MM.1S (cell line): Measurements from ENCODE around the gene APOL4.

Experiments used
- CTCF ChIP-seq: fragments of 300-600 bp; sonication (generic); IDR thresholded peaks from 2 replicates; pipeline ENCODE4 v1.5.1; 2016; ENCODE audit warnings: antibody characterized with exemption, low read length, mixed read lengths
- EZH2 ChIP-seq: fragments of 300-600 bp; sonication (generic); optimal IDR thresholded peaks from 2 replicates; pipeline ENCODE3; 2017; ENCODE audit warnings: low read depth, mild to moderate bottlenecking, antibody characterized with exemption, low read length, mixed read lengths
- EZH2phosphoT487 ChIP-seq: fragments of 300-600 bp; sonication (generic); IDR thresholded peaks from 2 replicates; pipeline ENCODE4 v1.6.1; 2018; ENCODE audit warnings: antibody characterized with exemption, low read length

DNA sequence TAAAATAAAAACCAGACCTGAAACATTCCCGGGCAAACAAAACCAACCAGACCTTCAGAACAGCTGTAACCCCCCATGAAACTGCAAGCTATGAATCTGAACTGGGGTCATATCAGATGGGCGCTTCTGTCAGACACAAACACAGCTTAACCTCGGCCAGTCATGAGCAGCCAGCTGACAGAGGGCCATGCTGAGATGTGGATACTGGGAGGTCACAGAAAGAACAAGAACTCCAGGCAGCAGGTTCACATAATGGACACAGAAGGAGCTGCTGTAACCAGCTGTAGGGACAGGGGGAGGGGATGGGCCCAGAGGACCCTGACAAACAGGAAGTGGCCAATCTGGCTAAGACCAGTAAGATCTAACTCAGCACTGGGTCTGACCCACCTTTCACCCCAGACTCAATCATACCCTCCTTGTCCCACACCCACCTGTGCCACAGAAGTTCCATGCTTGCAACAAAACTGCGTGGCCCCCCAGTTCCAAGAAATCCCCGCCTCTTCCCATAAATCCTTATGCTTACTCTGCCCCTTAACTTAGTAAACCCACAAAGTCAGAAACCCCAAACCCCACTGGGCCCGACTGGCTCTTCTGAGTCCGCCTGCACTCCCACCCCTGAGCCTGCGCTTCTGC lies 4.0 kb downstream of the APOL4 start:
- TF ChIP-seq CTCF = no peak
- TF ChIP-seq EZH2 = no peak
- no peak for TF ChIP-seq EZH2phosphoT487
